GM13976 (cell line): ENCODE results near the gene NPIPB8.
"Not testable (repeated sequence)": the region's sequence is repeated elsewhere in the genome, so short reads cannot be mapped to it uniquely, and the experiment has no call there.

Source experiments
- DNase-seq: peaks from one replicate; pipeline ENCODE4 v3.0.0; 2012; ENCODE audit warnings: low spot score
- CTCF ChIP-seq: IDR thresholded peaks from 2 replicates; pipeline ENCODE4 v1.5.1; 2012; ENCODE audit warnings: borderline replicate concordance, mild to moderate bottlenecking; ENCODE audit not compliant: insufficient read depth; ENCODE audit errors: extremely low read depth, missing control alignments, control extremely low read depth
- in situ Hi-C: fragments of 300-500 bp; cut with MboI; formaldehyde crosslinking; loops from one replicate; pipeline ENCODE4 v1.12.0; 2022; ENCODE audit warnings: low sequenced_read_pairs, mixed read lengths, inconsistent platforms; ENCODE audit not compliant: unreplicated experiment

The NPIPB8 gene

GRCh38 chr16:28603381-28604185, 34.3 kb upstream of the NPIPB8 start:
- no peak for DNase-seq
- no peak for TF ChIP-seq CTCF
- in situ Hi-C loops: no loop called here

- TF ChIP-seq CTCF: no peak
- in situ Hi-C loops: no loop called here
- DNase-seq: no peak
Measured at GRCh38 chr16:28604186-28604565, 33.7 kb upstream of the NPIPB8 start.

- in situ Hi-C loops: no loop called here
- no peak for DNase-seq
- TF ChIP-seq CTCF: no peak
Measured at GRCh38 chr16:28606291-28607115, 31.4 kb upstream of the NPIPB8 start.

GRCh38 chr16:28607116-28607623, 30.7 kb upstream of the NPIPB8 start:
- no peak for DNase-seq
- in situ Hi-C loops: no loop called here
- TF ChIP-seq CTCF: no peak

GRCh38 chr16:28607681-28608495, 30.0 kb upstream of the NPIPB8 start:
- DNase-seq, in situ Hi-C loops: not testable (repeated sequence)

- in situ Hi-C loops, DNase-seq: not testable (repeated sequence)
Measured at GRCh38 chr16:28608496-28608808, 29.4 kb upstream of the NPIPB8 start.

GRCh38 chr16:28608867-28609596, 28.8 kb upstream of the NPIPB8 start:
- in situ Hi-C loops, DNase-seq: not testable (repeated sequence)
